ENCODE results near the gene MRAS.
"Not testable (repeated sequence)": the region's sequence is repeated elsewhere in the genome, so short reads cannot be mapped to it uniquely, and the experiment has no call there.

Gene MRAS

DNA sequence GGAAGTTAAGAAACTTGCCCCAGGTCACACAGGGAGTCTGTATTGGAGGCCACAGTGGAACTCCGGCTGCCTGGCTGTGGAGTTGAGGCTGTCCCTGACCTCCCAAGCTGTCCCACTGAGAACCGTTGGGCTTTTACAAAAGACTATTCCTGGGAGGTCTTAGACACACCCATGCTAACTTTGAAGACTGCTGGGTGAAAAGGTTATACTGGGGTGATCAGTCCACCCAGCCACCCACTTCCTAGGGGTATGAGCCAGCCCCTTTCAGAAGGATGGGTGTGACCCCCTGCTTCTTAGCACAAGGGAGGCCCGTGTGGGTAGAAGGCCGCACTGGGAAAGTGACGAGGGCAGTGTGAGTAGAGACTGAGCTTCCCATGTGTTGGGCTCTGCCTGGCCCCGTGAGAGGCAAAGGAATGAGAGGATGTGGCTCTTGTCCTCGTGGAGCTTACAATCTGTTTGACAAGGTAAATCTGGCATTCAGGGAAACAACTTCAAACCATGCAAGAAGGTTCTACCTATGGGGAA lies 19.0 kb downstream of the MRAS start:
- DNase-seq (ENCODE audit: low read depth) = no peak

DNA sequence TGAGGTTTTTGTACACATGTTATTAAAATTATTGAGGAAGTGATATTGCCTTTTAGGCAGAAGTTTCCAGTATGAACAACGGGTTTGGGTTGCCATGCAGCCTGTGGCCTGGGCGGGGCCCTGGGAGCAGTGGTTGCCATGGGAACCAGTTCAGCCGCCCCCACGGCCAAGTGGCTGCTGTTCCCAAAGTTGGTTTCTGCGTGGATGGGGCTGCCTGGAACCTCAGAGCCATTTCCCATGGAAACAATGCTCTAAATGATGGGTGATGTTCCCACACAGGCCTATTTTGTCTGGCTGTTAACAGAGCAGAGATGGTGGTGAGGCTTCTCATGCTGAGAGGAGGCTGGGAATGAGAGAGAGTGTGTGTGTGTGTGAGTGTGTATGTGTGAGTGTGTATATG lies 19.5 kb downstream of the MRAS start:
- DNase-seq (ENCODE audit: low read depth) = no peak

GRCh38 chr3:138369151-138369900 lies 20.9 kb downstream of the MRAS start:
- no peak for DNase-seq (ENCODE audit: low read depth)

DNA sequence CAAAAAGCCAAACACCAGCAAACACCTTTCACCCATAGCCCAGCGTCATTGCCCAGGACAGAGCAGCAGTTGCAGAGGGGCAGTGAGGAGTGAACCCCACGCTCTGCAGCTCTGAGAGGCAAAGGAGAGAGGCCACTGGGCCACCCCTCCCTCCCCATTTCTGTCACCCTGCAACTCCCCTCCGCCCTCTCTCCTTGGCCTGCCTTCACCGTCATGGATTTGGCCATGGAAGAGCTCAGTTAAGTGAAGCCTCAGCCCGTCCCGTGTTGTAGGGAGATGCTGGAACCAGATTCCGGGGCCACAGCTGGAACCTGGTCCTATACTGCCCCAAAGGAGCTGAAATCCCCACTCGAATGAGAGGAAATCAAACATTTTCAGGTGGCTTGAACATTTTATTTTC lies 21.9 kb downstream of the MRAS start:
- DNase-seq (ENCODE audit: low read depth) = no peak

GRCh38 chr3:138371070-138371965 lies 22.9 kb downstream of the MRAS start:
- DNase-seq (ENCODE audit: low read depth) = no peak

DNA sequence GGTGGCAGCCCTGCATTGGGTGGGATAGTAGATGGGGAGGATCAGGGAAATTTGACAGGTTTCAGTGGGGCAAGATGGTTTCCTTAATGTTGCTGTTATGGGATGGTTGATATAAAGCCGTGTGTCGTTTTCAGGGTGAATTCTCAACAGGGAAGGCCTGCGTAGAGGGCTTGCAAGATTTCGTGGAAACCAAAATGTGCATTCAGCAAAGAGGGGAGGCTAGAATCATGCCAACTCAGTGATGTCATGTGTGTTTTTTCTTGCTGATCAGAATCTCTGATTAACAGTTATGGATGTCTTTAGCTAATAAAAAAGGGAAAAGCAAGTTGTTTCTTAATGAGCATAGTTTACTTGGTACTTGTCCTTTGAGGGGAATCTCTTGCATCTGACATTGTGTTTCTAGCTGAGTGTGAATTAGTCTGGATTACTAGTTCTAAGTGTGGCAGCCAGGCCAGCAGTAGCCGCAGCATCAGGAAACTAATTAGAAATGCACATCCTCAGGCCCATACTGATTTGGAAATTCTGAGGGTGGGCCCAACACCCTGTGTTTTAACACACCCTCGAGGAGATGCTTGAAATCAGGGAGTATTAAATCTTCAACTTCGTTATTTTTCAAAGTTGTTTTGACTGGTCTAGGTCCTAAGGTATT lies 24.8 kb downstream of the MRAS start:
- no peak for DNase-seq (ENCODE audit: low read depth)

GRCh38 chr3:138373736-138374094 lies 25.3 kb downstream of the MRAS start:
- DNase-seq (ENCODE audit: low read depth) = no peak

DNA sequence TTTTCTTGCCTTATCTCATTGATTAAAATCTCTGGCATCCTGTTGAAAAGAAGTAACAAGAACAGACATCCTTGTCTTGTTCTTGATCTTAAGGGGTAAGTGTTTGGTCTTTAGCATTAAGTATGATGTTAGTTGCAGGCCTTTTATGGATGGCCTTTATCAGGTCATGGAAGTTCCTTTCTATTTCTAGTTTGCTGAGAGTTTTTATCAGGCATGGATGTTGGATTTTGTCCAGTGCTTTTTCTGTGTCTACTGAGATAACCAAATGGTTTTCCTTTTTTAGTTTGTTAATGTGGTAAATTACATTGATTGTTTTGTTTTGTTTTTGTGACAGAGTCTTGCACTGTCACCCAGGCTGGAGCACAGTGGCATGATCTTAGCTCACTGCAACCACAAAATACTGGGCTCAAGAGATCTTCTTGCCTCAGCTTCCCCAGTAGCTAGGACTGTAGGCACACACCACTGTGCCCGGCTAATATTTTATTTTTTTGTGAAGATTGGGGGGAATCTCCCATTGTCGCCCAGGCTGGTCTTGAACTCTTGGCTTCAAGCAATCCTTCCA lies 26.3 kb downstream of the MRAS start:
- no peak for DNase-seq (ENCODE audit: low read depth)

GRCh38 chr3:138375447-138375846 lies 27.1 kb downstream of the MRAS start:
- DNase-seq (ENCODE audit: low read depth) = no peak

DNA sequence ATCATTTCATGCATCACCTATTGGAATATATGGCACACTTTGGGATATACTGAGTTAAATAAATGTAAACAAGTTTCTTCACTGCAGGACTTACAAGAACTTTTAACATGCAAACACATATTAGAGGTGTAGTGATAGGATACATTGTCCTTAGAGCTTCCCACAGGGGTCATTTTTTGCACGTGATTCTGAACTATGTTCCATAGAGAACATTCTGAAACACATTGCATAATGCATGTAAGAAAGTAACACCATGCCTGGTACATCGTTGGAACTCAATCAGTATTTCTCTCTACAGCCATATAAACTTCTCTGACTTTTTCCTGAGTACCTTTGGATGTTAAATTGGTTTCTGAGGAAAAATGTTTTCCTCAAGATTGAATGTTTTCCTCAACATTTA lies 28.3 kb downstream of the MRAS start:
- no peak for DNase-seq (ENCODE audit: low read depth)

DNA sequence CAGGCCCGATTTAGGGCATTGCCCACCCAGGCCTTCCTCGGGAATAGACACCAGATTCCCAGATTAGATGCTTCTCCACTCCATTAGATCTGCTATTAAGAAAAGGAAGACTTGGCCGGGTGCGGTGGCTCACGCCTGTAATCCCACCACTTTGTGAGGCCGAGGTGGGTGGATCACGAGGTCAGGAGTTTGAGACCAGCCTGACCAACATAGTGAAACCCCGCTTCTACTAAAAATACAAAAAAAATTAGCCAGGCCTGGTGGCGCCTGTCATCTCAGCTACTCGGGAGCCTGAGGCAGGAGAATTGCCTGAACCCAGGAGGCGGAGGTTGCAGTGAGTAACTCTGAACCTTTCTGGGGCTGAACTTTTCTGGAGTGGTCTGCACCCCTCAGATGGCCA lies 28.8 kb downstream of the MRAS start:
- not testable (repeated sequence) for DNase-seq (ENCODE audit: low read depth)

DNA sequence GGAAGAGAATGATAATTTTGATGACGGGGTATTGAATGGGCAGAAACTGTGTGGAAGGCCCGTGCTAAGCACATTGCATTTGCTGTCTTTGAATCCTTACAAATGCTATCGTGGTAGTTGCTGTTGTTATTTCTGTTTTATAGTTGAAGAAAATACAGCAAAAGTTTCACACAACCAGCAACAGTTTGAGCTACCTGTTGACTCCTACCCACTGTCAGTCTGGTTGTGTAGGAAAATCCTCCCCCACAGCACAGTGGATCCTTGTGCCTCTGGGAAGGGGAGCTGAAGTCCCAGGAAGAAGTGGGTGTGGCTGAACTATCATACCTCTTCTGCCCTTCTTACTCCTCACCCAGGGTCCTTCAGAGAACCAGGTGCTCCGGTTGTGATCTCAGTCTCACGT lies 29.4 kb downstream of the MRAS start:
- no peak for DNase-seq (ENCODE audit: low read depth)

DNA sequence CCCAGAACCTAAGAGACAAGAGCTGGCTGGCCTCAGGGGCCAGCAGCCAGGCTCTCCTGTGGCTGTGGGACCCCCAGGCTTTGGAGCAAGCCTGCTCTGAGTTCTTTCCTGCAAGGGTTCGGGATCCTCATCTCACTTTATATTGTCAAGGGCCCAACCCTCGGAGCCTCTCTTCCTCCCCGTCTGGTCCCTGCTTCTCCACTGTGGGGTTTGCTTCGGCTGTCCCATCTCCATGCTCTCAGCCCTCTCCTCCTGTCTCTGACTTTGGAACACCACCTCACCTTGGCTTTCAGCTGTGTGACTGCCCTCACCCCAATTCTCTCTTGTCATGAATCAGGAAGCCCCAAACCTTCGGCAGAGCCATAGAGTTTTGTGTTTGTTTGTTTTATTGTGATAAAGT lies 30.0 kb downstream of the MRAS start:
- DNase-seq (ENCODE audit: low read depth) = no peak

- DNase-seq (ENCODE audit: low read depth) = no peak
Observed at GRCh38 chr3:138378990-138379389, 30.6 kb downstream of the MRAS start.

DNA sequence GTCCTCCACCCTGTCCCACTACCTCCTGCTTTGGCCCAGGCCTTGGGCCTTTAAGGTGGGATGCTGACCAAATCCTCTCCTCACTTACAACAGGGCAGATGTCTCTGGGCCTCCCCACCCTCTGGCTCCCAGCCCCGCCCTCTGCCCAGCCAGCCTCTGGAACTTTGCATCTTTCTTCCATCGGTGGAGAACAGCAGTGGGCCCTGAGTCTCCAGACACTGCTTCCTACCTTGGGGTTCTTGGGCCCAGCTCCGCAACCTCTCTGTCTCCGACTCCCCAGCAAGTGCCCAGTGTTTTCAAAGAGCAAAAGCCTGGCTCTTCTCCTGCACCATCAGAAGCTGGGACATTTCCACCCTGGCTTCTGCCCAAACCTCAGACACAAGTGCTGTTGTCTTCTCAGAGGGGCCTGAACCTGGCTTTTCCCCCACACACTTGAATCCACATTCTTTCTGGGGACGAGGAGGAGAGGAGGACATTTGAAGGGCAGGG lies 33.1 kb downstream of the MRAS start:
- DNase-seq (ENCODE audit: low read depth) = no peak

DNA sequence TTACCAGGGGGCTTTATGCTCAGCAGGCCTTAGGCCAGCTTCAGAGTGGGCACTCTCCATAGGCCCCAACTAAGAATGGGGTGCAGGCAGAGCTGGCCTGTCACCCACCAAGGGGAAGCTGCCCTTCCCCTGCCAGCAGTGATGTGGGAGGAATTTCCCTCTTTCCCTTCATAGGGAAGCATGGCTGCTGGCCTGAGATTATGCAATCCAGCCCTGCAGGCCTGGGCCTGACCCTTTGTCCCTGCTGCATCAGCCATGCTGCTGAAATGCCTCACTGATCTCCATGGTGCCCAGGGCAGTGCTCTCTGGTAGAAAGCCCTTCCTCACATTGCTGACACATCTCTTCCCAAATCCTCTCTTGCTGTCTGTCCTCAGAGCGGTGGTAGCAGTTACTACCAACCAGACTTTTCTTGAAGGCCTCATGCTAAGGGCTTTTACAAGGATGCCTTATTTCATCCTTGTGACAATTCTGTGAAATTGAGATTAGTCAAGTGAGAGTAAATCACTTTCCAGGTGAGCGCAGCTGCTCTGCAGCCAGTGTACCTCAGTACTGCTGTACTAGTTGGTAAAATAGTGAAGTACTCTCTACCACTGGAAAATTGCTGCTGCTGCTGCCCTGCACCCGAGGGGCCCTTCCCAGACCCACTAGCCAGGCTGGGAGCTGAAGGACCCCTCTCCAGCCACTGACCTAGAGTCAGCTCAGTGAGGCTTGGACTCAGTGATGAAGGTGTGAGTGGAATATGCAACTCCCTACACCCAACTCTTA lies 33.8 kb downstream of the MRAS start:
- DNase-seq (ENCODE audit: low read depth) = no peak

- DNase-seq (ENCODE audit: low read depth) = no peak
Observed at GRCh38 chr3:138383715-138384465, 35.5 kb downstream of the MRAS start.

GRCh38 chr3:138384531-138384930 lies 36.2 kb downstream of the MRAS start:
- no peak for DNase-seq (ENCODE audit: low read depth)

- DNase-seq (ENCODE audit: low read depth) = no peak
Observed at GRCh38 chr3:138384976-138385375, 36.6 kb downstream of the MRAS start.

GRCh38 chr3:138389144-138389601 lies 40.8 kb downstream of the MRAS start:
- no peak for DNase-seq (ENCODE audit: low read depth)
